ENCODE results near the gene APBA2.

DNA sequence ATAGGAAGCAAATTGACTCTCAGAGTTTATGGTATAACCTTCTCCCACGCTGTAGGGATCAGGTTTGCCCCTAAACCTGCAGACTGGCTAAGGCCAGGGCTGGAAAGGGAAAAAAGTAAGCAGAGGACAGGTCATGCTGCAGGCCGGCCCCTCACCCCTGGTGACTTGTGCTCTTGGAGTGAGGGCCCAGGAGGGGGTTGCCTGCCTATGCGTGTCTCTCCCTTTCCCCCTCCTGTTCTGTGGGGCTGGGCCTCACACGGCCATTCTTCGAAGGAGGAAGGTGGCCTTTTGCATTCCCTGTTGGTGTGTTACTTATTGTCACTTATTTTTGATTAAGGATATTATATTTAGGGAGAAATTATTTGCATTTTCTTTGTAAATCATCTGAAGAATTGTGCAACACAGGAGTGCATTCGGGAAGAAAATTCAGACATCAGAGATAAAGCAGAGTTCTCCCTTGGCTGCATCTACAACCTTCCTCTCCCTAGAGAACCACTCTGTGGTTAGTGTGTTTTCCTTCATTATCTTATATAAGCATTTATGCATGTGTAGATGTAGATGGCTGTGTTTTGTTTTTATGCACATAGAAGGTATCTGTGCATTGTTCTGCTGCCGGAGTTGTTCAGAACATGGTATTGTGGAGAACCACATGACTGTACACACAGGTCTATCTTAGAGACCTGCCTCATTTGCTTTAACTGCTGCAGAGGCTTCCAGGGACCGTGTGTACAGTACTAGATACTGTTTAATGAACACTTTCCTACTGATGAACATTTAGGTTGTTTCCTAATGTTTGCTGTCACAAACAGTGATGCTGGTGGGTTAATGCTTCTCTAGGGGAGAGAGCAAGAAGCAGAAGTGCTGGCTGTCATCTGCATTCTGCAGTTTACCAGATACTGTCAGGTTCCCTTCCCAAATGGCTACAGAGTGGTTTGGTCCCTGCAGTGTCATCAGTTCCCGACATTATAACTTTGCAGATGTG, 133.5 kb downstream of the APBA2 start:
- TF ChIP-seq, protein P1, sequence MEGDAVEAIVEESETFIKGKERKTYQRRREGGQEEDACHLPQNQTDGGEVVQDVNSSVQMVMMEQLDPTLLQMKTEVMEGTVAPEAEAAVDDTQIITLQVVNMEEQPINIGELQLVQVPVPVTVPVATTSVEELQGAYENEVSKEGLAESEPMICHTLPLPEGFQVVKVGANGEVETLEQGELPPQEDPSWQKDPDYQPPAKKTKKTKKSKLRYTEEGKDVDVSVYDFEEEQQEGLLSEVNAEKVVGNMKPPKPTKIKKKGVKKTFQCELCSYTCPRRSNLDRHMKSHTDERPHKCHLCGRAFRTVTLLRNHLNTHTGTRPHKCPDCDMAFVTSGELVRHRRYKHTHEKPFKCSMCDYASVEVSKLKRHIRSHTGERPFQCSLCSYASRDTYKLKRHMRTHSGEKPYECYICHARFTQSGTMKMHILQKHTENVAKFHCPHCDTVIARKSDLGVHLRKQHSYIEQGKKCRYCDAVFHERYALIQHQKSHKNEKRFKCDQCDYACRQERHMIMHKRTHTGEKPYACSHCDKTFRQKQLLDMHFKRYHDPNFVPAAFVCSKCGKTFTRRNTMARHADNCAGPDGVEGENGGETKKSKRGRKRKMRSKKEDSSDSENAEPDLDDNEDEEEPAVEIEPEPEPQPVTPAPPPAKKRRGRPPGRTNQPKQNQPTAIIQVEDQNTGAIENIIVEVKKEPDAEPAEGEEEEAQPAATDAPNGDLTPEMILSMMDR (IDR thresholded peaks at IDR 0.05) = no peak
- no peak for TF ChIP-seq EP300 (IDR thresholded peaks at IDR 0.05)

Measured in upper lobe of left lung (tissue), 4 donors.